Activated T-cell treated with anti-CD3 and anti-CD28 coated beads, Interleukin-2, amount 50 U/mL, for 48 hours (primary cell): ENCODE results near the gene TSC2.
"Not testable (repeated sequence)": the region's sequence is repeated elsewhere in the genome, so short reads cannot be mapped to it uniquely, and the experiment has no call there.

Experiments
- DNase-seq, 2 experiments: peaks; one replicate each; pipeline ENCODE4 v3.0.0-alpha.2; 2020

Gene TSC2

DNA sequence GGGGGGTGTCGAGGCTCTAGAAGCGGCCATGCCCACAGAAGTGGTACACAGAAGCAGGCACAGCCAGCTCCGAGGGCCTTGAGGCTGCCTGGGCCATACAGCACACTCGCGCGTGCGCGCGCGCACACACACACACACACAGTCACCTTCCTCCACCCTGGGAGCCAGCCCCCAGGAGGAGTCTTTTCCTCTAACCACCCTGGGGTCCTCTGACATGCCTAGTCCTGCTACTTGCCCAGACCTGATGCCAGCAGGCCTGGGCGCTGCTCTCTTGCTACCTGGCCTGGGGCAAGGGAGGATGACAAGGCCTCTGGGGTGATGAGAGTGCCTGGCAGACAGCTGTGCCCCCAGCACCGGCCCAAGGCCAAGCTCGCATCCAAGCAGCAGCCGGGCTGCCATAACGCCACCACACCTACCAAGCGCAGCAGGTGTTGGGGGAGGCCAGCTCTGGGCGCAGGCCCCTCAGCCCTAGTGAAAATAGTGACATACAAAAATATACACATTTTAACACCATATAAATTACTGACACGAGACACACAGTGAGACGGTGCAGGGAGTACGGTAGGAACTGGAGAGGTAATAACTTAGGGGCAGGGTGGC is 41.1 kb downstream of the TSC2 start:
- DNase-seq = no peak

DNA sequence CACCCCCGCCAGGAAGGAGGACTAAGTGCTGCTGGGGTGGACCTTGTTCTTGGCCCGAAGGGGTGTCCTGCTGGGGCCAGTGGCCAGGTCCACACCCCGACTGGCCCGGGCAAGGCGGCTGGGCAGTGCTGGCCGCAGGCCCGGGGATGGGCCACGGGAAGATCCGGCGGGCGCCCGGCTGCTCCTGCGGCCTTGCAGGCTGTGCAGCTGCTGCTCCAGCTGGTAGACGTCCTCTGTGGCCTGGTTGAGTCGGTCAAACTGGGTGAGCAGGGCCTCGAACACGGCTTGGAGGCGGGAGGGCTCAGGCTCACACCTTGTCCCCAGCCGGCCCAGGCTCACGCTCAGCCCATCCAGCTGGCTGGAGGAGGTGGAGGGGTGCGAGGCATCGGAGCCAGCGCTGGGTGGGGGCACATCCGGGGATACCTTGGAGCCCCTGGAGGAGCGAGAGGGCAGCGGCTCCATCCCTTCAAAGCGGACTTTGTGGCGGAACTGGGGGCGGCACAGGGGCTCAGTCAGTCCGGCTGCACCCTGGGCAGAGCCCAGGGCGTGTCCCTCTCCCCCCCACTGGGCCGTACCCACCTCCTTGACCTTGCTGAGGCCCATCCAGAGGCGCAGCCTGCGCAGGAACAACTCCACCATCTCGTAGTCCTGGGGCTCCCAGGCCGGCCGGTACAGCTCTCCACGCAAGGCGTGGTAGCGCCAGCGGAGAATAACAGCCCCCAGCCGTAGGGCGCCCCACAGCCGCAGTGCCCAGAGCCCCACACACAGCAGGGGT is 42.1 kb downstream of the TSC2 start:
- no peak for DNase-seq

DNA sequence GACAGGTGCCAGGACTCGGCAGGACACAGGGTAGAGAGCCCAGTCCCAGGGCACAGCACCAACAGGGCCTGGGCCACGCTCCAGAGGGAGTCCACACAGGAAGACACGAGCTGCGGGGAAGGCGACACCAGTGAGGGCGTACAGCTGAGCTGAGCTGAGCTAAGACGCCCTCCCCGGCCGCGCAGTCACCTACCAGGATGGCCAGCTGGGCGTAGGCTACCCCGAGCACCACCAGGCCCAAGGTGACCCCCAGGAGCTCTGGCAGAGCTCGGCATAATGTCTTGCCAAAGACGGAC is 42.6 kb downstream of the TSC2 start:
- DNase-seq = no peak

DNA sequence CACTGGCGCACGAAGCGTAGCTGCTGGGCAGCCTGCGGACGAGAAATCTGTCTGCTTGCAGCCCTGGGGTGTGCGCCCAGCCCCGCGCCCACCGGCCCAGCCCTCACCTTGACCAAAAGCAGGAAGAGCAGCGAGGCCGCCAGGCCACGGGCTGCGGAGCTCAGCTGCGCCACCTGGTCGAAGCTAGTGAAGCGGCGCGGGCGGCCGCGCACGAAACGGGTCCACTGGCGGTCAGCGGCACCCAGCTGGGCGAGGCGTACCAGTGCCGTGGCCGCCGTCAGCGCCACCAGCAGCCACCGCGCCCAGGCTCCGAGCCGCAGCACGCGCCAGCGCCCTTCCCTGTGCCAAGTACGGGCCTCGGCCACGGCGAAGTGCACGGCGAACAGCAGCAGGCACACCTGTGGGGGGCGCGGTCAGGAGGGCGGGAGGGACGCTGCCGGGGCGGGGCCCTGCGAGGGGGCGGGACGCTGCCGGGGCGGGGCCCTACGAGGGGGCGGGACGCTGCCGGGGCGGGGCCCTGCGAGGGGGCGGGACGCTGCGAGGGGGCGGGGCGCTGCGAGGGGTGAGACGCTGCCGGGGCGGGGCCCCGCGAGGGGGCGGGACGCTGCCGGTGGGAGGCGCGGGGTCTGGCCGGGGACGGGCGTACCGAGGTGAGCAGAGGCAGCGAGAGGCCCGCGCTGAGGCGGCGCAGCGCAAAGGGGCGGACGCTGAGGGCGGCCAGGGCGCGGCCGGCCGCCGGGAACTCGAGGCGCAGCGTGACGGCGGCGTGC is 43.2 kb downstream of the TSC2 start:
- peak in 1 of 2 experiments; percentile 35 for DNase-seq

GRCh38 chr16:2091547-2092255 is 43.9 kb downstream of the TSC2 start:
- DNase-seq = no peak

DNA sequence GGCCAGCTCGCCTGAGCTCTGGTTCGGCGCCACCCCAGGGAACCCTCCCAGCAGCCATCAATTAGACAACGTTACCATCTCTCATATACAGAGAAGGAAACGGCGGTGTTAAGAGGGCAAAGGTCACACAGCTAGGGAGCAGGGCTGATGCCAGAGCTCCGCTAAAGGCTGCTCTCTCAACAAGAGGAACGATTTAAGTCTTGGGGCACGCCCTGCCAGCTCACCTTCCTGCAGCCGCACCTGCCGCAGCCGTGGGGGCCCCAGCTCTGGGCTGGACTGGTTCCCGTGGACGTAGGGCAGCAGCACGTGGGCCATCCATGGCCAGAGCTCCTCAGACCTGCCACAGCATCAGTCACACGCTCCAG is 44.5 kb downstream of the TSC2 start:
- no peak for DNase-seq

GRCh38 chr16:2092866-2093265 is 45.1 kb downstream of the TSC2 start:
- no peak for DNase-seq

GRCh38 chr16:2093793-2094192 is 46.0 kb downstream of the TSC2 start:
- no peak for DNase-seq

DNA sequence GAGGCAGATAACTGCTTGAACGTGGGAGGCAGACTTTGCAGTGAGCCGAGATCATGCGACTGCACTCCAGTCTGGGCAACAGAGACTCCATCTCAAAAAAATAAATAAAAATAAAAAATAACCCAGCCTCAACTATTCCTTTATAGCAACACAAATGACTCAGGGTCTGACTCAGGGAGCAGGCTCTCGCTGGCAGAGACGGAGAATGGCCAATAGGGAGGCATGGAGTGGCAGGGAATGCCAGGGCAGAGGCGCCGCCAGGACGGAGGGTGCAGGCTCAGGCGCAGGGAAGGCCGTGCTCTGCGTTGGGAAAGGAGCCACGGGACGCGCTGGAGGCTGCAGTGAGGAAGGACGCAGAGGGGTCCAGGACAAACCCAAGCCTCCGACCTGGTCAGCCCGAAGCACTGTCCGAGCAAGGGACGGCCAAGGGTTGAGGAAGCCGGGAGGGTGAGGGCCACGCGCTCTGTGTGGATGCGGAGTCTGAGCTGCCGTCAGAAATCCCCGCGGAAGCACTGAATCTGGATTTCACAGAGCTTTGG is 47.6 kb downstream of the TSC2 start:
- no peak for DNase-seq

DNA sequence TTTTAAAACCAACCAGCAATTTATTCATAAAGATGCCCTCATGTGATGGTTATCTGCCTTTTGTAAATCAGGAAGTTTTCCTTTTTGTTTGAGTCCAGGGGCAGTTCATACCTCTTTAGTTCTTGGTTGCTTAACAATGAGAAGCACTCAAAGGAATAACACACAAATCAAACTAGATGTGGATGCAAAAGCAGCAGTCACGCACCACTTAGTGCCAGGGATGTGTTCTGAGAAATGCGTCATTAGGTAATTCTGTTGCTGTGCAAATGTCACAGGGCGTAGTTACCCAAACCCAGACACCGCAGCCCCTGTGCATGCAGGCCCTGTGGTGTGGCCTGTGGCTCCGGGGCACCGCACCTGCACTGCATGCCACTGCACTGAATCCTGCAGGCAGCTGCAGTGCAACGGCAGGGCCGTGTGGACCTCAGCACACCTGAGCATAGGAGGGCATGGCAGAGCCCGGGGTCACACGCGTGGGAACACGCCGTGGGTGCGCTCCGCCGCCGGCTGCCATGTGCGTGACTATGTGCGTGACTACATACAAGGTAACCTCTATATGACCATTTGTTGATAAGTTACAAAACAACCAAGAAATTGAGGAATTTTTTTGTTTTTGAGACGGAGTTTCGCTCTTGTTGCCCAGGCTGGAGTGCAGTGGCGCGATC is 48.3 kb downstream of the TSC2 start:
- DNase-seq = no peak

DNA sequence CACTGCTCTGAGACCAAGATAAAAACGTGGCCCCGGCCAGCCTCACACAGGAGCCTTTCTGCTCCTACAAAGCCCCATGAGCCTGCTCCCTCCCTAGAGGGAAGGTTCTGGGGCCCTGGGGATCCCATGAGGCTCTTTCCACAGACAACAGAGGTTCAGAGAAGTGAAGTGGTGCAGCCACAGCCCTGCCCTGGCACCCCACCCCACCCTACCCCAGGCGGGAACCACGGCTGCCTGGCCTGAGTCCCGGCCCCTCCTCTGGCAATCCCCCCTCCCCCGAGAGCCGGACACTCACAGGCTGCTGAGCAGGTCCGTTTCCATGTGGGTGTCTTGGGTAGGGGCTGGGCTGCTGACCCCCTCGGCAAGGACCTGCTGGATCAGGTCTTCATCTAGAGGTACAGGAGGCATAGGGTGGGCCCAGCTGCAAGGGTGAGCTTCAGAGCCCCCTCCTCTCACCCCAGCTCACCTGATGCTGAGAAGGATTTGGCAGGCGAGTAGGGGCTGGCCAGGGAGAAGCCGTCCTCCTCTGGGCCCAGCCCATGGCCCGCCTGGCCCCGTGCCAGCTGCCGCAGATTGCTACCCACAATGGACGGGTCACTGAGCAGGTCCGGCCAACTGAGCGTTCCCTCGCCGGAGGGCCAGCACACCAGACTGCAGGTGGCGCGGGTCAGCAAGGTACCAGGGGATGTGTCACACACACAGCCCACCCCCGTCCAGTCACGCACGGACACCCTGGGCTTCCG is 49.2 kb downstream of the TSC2 start:
- DNase-seq = no peak

DNA sequence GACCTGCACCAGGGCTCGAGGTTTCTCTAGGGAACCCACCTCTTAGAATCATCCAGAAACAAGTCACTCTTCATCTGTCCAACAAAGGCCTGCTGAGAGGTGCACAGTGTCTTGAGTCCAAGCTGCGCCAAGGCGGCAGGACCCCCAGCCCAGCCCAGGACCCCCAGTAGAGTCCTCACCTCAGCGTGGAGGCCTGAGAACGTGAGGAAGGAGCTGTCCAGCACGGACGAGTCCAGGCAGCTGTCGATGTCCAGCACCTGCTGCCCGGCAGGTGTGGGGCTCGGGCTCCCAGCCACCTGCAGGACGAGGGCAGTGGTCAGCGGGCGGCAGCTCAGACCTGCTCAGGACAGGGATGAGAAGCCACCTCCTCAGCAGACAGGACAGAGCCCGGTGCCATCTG is 49.9 kb downstream of the TSC2 start:
- not testable (repeated sequence) for DNase-seq

GRCh38 chr16:2101581-2101980 is 53.8 kb downstream of the TSC2 start:
- not testable (repeated sequence) for DNase-seq

GRCh38 chr16:2102471-2102870 is 54.7 kb downstream of the TSC2 start:
- DNase-seq = no peak

GRCh38 chr16:2104464-2104863 is 56.7 kb downstream of the TSC2 start:
- DNase-seq = not testable (repeated sequence)

DNA sequence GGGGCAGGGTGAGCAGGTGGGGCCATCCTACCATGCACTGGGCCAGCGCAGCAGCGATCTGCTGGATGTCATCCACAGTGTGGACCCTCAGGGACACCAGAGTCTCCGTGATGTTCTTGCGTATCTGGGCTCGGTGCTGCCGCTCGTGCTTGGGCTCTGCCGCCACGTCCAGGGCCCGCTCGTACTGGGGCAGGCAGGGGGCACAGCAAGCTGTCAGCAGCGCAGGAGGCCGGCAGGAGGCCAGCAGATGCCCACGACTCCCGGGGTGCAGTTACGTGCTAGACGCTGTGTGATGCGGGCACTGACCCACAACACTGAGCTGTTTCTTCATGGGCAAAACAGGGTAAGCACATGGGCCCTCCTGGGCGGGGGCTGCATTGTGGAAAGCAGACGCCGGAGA is 57.5 kb downstream of the TSC2 start:
- not testable (repeated sequence) for DNase-seq

GRCh38 chr16:2105769-2106168 is 58.0 kb downstream of the TSC2 start:
- DNase-seq = not testable (repeated sequence)

- not testable (repeated sequence) for DNase-seq
These were observed 58.4 kb downstream of the TSC2 start for GRCh38 chr16:2106211-2106610.

DNA sequence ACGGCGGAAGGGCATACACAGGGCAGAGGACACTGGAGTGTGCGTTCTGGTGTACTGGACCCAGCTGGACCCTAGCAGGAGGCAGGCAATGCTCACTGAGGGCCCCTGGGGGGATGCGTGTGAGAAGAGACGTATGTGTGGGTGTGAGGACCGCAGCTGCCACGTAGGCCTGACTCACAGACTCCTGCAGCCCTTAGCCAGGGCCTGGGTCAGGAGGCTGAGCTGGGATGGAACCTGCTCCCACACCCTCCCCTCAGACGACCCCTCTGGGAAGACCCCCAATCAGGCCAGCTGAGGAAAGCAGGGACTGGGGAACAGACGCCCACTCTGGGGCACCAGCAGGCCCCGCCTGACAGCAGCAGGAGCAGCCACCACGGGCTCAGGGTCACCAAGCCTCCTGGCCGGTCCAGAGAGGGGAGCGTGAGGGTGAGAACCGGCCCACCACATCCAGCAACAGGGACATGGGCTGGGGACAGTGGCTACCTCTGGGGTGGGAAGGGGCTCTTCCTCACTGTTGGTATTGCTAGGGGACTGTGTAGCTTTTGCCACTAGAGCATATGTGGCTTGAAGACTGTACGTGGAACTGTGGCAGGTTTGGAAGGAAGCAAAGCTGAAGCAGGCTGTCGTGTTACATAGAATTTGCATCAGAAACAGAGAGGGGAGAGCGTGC is 59.5 kb downstream of the TSC2 start:
- not testable (repeated sequence) for DNase-seq

DNA sequence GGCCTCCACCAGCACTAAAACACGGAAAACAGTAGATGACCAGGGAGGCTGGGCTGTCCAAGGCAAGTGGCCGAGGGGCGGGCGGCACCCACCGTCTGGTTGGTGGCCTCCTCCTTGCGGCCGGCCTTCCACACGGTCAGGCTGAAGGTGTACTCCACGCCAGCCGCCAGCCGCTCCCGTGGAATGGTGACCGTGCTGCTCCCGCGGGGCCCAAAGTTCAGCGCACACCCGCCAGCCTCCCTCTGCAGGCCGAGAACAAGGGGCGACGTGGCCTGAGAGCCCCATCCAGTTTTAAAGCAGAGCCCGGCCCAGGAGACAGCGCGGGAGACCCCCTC is 60.0 kb downstream of the TSC2 start:
- not testable (repeated sequence) for DNase-seq
